T-helper 9 cell (primary cell): ENCODE results near the gene EIPR1.

Experiments
- DNase-seq: peaks from one replicate; pipeline ENCODE4 v3.0.0-alpha.2; 2020

The EIPR1 gene

DNA sequence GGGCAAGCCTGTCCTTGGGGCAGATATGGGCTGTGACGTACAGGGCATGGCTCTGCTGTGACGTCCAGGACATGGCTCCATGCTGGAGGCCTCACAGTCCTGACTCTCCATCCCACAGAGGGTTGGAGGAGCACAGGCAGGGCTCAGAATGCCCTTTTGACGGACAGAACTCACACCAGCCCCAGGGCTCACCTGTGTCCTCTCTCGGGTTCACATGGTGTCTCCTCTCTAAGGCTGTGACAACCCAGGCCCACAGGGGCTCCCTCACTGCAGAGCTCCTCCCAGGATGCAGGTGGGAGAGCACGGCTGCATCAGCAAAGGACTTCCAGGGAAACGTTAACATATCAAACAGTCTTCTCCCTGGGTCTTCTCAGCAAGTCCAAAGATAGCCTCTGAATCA lies 133.8 kb downstream of the EIPR1 start:
- DNase-seq, result no peak

DNA sequence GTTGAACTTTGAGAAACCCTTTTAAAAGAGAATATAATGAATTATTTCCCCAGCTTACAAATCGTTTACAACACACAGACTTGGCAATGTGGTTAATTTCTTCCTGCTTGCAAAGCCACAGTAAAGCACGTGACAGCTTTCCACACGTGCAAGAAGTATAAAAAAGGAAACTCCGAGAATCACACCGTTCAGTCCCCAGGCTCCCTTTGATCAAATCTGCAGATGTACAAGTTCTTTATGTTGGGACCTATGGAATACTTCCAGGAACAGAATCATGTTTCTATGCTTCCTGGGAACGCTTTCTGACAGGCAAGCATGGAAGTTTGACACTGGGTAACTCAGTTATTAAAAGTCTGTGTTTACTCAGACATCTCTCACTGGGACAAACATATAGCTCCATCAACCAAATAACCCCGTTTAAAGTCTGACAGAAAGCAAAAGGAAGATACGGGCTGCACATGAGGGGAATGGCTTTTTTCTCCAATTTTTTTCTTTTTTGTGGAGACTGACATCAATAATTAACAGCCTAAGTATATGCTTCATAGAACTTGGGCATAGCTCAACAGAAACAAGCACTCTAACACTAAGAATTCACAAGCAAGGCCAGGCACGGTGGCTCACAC lies 134.8 kb downstream of the EIPR1 start:
- DNase-seq, result peak; percentile 19

DNA sequence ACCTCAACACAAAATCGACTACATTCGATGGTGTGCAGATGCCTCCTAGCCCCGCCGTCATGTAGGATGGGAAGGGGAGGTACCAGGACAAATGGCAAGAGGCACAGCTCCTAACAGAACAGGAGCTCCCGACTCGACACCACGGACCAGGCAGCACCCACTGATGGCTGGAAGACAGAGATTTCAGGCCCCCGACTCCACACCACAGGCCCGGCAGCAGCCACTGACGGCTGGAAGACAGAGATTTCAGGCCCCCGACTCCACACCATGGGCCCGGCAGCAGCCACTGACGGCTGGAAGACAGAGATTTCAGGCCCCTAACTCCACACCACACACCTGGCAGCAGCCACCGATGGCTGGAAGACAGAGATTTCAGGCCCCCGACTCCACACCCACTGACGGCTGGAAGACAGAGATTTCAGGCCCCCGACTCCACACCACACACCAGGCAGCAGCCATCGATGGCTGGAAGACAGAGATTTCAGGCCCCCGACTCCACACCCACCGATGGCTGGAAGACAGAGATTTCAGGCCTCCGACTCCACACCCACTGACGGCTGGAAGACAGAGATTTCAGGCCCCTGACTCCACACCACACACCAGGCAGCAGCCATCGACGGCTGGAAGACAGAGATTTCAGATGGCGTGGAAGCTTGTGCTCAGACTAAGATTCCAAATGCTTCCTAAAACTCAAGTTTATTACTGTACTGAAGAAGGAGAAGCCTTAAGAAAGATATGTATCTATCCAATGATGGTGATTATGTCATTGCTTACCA lies 135.5 kb downstream of the EIPR1 start:
- no peak for DNase-seq

DNA sequence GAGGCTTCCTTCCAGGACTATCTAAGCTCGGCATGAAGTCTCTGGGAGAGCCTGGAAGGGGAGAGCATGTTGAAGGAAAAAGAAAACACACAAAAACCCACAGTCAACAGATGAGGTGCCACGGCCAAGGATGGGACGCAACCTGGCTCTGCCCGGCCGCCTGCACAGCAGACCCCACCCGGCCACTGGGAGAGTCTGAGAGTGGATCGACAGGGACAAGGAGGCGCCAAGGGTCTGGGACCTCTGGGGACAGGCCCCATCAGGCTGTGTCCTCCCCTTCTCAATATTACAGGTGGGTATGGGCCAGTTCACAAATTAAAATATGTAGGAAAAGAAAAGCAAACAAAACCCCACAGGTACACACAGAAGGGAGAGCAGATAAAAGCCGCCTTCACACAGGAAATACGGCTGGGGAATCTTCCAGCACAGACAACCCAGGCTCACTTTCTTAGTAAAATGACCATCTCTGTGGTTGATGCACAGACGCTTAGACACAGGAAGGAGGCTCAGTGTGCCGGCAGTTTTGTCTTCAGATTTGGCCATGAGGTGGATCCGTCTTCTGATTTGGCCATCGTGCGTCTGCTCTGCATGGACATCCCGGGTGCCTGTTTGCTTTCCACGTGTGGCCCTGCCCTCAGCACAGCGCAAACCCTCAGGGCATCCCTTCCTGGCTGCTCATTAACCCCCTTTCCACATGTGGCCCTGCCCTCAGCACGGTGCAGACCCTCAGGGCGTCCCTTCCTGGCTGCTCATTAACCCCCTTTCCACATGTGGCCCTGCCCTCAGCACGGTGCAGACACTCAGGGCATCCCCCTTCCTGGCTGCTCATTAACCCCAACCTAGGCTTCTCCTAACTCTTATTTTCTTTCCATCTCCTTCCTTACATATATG lies 138.4 kb downstream of the EIPR1 start:
- DNase-seq, result no peak

DNA sequence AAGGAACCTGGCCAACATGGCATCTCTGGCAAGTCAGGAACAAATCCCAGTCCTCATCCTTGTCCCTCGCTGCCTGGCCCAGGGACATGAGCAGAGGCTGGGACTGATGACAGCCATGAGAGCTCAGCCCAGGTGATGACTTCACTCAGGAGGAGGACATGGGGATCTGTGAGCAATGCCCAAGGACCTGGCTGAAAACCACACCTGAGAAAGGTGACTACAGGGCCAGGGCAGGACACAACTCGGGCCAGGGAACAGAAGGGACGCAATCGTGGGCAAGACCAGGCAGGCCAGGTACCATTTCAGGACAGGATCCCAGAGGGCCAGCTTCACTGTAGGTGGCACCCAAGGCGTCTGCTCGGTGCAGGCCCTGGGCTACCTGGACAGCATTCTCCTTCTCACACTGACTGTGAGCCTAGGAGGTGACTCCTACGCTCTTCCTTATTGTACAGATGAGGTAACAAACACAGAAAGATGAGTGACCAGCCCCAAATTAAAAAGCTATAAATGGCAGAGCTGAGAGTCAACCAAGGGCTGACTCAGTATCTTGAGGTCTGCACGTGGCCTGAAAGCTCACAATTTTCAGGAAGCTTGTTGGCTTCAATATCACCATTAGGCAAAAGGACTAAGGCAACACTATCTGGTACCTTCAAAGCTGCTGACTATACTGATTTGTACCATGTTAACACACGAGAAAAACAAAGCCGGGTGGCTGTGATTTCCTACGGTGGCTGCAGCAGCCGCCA lies 141.1 kb downstream of the EIPR1 start:
- DNase-seq, result no peak

DNA sequence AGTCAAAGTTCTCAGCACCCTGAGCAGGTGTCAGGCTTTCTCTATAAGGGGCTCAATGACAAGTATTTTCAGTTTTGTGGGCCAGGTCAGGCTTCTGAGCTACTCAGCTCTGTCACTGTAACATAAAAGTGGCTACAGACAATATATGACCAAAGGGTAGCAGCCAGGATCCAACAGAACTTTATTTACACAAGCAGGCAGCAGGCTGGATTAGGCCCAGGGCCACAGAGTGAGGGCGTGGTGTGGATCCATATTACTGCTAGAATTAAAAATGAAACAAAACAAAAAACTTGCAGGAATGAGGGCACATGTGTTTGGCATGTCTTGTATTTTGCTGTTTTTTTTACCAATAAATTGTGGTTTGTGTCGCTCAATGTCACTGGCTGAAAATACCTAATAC lies 143.7 kb downstream of the EIPR1 start:
- no peak for DNase-seq

DNA sequence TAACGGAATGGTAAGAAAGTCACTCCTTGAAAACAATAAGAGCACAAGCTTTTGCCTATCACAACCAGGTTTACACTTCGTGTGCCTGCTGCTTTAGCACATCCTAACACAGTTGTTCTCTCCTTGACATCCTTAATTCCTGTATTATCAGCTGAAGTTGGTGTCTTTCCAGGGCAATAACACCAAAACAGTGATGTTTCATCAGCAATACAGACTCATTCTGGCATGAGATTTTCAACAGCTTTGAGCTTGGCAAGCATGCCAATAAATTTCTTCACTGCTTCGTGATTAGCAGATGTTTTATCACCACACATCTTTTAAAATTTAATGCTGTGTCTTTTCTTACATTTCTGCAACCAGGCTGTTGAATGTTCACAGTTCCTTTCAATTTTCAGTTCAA lies 148.4 kb downstream of the EIPR1 start:
- no peak for DNase-seq

DNA sequence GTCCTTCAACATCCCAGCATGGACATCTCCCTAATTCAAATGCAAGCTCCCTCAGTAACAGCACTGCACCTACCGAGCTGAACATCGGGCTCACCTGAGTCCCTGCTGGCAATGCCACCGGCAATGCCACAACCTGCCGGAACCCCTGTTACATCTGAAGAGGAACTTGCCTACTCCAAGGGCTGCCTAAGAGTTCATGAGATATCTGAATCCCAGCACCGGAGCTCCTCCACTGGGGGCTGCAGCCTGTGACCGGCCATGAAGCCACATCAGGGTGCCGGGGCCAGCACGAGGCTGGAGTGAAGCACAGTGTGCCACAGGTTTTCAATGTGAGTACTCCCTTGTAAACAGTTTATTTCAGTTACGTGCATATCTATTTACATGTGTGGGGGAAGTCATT lies 152.9 kb downstream of the EIPR1 start:
- DNase-seq, result no peak

DNA sequence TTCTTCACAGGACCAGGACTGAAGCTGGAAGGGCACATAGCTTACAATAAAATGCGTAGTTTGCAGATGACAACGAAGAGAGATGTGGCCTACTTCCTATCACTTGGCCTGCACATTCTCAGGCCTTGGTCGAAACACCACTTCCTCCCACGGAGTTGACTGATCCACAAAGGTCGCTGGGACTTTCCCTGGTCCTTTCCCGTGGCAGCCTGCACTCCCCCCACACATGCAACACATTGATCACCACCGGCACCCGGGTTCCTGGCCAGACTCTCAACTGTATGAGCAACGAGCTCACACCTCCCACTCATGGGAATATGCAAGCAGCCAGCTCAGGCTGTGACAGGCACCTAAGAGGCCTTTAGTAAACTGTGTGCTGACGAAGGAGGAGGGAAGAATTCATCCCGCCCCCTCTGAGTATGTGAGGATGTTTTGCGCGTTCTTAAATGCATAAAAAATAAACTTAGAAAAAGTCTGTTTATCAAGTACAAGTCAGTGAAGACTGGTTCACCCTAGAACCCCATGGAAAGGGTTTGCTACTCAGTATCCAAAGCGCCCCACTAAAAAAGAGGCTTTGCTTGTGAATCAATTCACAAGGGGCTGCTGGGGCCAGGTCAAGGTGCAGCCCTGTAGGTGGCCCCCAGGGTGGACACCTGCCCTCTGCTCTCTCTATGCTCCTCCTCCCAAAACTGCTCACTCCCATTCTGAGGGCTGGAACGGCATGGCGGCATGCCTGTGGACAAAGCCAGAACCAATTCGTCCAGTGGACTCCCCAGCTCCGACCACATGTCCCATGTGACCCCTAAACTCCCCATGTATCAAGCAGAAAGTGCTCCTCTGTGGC lies 154.3 kb downstream of the EIPR1 start:
- DNase-seq, result peak; percentile 63

DNA sequence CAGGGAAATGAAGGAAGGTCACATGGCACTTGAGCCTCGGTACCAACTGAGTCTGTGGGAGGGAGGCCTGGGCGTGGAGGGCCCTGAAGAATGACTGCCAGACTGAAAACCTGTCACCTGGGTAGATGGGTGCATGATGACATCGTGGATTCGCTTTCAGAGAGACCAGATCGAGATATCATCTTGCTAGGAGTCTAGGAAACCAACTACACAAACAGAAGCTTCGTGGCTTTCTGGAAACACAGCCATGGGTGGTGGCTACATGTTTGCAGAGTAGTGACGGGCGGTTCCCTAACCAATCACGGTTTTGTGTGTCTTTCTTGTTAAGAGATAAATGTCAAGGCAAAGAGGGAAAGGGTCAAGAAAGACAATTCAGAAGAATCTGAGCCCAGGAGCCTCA lies 155.0 kb downstream of the EIPR1 start:
- peak; percentile 44 for DNase-seq

DNA sequence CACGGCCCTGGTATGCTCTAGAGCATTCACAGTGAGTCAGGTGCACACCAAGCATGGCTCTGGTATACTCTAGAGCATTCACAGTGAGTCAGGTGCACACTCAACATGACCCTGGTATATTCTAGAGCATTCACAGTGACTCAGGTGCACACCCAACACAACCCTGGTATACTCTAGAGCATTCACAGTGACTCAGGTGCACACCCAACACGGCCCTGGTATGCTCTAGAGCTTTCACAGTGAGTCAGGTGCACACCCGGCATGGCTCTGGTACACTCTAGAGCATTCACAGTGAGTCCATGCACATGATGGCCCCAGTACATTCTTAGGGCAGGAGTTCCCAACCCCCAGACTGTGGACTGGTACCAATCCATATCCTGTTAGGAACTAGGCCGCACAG lies 158.1 kb downstream of the EIPR1 start:
- no peak for DNase-seq

DNA sequence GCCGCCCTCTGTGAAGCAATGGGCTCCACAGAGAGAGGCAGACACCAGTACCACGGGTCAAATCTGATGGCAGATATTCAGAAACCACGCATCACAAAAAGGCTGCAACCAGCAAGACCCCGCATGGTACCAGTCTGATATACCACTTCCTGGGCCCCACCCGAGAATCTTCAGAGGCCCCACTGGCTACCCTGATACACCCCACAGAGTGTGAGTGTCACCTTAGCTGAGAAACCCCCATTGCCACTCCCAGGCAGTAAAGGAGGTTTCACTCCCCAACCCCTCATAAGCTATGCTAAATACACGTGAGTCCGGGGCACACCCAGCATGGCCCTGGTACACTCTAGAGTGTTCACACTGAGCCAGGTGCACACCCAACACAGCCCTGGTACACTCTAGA lies 160.0 kb downstream of the EIPR1 start:
- no peak for DNase-seq

DNA sequence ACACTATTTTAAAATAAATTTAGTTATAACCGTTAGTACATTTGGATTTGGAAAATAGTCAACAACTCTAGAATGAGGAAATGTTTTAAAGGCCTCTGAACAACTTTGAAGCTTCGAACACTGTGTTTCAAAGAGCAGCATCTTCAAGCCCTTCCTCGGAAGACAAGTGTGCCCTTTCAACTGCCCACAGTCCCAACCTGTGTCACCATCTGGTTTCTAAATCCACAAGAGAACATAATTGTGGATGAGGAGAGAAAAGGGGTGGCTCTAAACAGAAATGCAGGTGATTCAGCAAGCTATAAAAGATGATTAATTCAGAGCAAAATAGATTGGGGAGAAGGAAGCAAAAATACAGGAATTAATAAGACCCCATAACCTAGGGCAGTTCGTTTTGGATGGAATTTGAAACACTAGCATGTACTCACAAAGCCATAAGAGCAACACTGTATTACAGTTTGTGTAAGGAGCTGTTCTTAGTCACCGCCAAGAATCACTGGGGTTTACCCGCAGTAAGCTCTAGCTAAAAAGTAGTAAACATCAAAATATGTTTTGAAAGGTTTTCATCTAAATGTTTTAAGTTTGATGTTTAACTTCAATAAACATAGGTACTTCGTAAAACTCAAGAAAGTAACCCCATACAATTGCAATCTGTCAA lies 160.7 kb downstream of the EIPR1 start:
- DNase-seq, result no peak

DNA sequence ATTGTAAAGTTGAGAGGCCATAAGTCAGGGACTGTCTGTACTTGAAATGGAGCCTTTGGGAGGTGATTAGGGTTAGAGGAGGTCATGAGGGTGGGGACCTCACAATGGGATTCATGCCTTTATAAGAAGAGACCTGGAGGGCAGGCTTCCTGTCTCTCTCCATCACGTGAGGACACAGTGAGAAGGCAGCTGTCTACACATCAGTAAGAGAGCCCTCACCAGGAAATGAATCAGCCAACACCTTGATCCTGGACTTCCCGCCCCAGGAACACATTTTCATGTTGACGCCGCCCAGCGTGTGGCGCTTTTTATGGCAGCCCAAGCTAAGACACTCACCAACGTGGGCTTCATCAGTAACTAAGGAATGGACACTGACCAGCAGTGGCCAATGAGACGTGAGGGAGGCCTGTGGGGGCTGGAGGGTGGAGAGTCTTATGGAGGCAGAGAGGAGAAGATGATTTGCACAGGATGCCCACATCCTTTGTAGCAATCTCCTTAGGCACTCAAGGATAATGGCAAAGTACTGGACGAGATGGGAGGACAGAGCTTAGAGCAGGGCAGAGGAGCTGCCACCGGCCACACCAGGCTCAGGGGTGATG lies 162.7 kb downstream of the EIPR1 start:
- no peak for DNase-seq

DNA sequence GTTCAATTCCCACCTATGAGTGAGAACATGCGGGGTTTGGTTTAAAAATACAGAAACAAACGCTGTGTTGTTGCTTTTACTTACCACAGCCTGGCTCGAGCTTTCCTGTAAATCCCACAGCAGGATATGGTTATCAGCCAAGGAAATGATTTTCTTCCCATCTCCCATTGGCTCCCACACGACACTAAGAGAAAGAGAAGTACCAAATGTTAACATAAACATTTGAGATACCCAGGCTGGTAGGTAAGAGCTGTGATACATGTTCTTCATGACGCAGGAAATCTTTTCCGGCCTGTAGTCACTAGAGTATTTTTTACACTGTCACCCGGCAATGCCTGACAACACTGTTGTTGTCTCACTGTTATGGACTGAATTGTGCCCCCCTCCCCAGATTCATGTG lies 163.6 kb downstream of the EIPR1 start:
- DNase-seq, result no peak

DNA sequence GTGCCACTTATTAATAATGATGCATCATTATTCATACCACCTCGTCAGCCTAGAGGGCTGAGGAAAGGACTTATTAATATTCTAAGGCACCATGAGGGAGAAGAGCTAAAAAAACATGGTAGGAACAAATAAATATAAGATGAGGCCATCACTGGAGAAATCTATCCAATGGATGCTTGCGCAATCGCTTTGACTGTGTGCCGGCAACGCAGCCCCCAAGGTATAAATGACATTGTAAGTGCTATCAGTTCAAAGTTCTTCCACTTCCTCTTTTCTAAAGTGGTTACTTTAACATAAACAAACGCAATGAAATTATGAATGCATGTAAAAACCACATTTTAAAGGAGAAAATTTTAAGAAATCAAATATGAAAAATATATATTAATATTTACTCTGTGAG lies 164.6 kb downstream of the EIPR1 start:
- DNase-seq, result no peak

DNA sequence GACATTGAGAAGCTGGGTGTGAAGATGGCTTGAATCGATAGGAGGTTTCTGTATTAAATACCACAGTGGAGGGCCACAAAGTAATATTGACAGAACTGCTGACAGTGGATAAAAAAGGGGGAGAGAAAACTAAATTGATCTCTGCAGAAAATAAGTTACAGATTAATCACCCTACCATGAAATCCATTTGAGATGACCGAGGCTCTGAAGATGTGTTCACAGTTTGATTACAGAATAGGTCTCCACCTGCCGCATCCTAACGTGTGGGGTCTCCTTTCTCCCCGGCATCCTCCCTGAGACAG lies 165.6 kb downstream of the EIPR1 start:
- DNase-seq, result no peak

DNA sequence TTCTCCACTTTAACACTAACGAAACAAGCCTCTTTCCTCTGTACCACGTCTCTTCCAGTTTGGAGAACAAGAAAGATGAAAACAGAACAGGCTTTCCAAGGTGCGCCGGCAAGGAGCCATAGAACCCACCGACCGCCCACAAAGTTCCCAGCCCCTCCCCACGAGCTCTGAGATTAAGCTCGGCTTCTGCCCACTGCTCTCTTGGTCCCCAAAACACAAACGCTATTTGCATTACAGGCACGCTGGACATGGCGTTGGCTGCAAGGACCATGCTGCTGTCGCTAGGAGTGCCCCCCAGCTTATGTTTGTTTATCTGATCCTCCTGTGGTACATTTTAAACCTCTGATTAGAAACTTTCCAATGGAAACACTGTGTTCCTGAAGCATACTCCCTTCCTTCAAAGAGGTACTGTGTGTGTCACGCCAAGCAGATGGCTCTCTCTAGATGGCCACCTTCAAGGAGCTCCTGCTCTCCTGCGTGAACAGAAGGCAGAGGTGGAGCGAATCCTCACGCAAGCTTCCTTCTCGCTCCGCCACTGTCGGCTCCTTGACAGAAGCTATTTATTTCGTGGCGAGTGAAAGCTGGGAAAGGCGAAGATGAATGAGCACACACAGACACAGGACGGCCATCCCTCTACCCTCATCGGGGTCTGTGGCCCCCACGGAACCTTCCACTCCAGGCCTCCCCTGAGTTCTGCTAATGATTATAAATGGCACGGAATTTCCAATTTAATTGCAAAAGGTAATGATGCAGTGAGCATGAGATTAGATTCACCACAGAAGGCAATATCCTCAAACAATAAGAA lies 166.2 kb downstream of the EIPR1 start:
- no peak for DNase-seq

DNA sequence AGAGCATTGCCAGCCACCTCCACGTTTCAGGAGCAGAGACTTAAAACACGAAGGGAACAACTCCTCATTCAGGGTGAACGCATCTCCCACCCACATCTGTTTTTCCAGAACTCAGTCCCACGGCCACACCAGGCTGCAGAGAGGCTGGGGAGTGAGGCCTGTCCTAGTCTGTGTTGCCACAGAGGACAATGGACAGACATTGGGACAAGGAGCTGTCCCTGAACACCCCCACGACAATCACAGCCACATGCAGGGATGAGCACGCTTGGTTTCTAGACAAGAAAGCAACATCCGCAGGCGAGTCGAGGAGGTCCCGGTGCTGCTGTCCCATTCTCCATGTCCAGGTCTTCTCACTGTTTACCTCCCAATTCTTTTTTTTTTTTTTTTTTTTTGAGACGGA lies 167.4 kb downstream of the EIPR1 start:
- no peak for DNase-seq

DNA sequence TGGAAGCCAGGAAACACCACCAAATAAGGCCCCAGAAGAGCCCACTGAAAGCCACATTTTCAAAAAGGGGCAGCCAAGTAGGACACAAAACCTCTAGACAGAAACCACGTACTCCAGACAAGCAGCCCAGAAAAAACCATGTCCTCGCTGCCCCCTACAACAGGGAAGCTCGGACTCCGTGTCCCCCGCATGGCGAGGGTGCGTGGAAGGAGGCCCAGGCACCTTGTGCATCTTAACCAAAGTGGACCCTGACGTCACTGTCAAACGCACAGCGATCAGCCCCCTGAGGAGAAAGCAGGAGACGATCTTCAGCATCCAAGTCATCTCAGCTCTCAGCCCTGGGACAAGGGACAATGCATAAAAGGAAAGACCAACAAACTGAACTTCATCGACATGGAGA lies 168.4 kb downstream of the EIPR1 start:
- no peak for DNase-seq
